Gastroesophageal sphincter (tissue), 4 donors: ENCODE data around the gene CCDC167. TPM values are rescaled to one million over a fixed set of nuclear protein-coding genes. Genes with fewer than 3 reads are reported as not detected.
"Not testable (repeated sequence)": the region's sequence is repeated elsewhere in the genome, so short reads cannot be mapped to it uniquely, and the experiment has no call there.

Experiments
- ATAC-seq: fragments of 150-250 bp; one replicate; pipeline ENCODE4 v1.9.1; 2016; ENCODE audit warnings: mild to moderate bottlenecking, moderate library complexity
- H3K27ac ChIP-seq, 4 donors: fragments of 200-600 bp; sonication (generic) in 3 of 4; 1 replicate in 3 of 4; 2 replicates in 1 of 4; pipeline ENCODE4 v1.5.1; 2016 to 2019
- H3K27me3 ChIP-seq: fragments of 200-600 bp; sonication (generic); one replicate; pipeline ENCODE4 v1.5.1; 2019
- H3K36me3 ChIP-seq, 2 donors: fragments of 200-600 bp; sonication (generic); one replicate each; pipeline ENCODE4 v1.5.1; 2019; ENCODE audit warnings: control low read depth in 1 of 2
- H3K4me1 ChIP-seq, 3 donors: fragments of 200-600 bp; sonication (generic); 1 replicate in 2 of 3; 2 replicates in 1 of 3; pipeline ENCODE4 v1.5.1; 2016 to 2019; ENCODE audit warnings: control low read depth in 2 of 3
- H3K4me3 ChIP-seq, 2 donors: fragments of 200-600 bp; sonication (generic); one replicate each; pipeline ENCODE4 v1.5.1; 2019; ENCODE audit warnings: mild to moderate bottlenecking in 1 of 2, moderate library complexity in 1 of 2
- H3K9me3 ChIP-seq, 3 donors: fragments of 200-600 bp; sonication (generic); one replicate each; pipeline ENCODE4 v1.5.1; 2017 to 2019; ENCODE audit warnings: control low read depth in 2 of 3
- EP300 ChIP-seq: sonication (generic); formaldehyde crosslinking; IDR thresholded peaks from one replicate; pipeline ENCODE4 v1.6.1; 2017; ENCODE audit warnings: antibody characterized with exemption, mild to moderate bottlenecking
- POLR2A ChIP-seq, 2 donors: fragments of 450-650 bp; IDR thresholded peaks; one replicate each; pipeline ENCODE4 v1.6.1; 2017; ENCODE audit warnings: antibody characterized with exemption in 2 of 2, mild to moderate bottlenecking in 2 of 2, moderate library complexity in 1 of 2
- POLR2AphosphoS5 ChIP-seq: sonication (generic); formaldehyde crosslinking; IDR thresholded peaks from one replicate; pipeline ENCODE4 v1.6.1; 2017; ENCODE audit warnings: antibody characterized with exemption
- WGBS, 2 donors: methylation state at CpG; one replicate each; pipeline ENCODE4 v1.1.5; 2018; ENCODE audit warnings: low coverage in 1 of 2; 5-methylcytosine and 5-hydroxymethylcytosine counted together
- total RNA-seq, 4 donors: library from RNA; depleted of rRNA; stranded (reverse); fragments of >200 nt; gene quantifications; one replicate each; pipeline ENCODE4 v1.1.0, GENCODE V29; 2016
- TF ChIP-seq, protein P1 (sequence below), 4 experiments: fragments of 200-600 bp in 2 of 4; fragments of 450-650 bp in 2 of 4; sonication (generic) in 1 of 4; IDR thresholded peaks; one replicate each; pipeline ENCODE4 v1.5.1; 2017 to 2019; ENCODE audit warnings: antibody characterized with exemption in 4 of 4, mild to moderate bottlenecking in 2 of 4, moderate library complexity in 2 of 4

The CCDC167 gene
- total RNA-seq, 4 donors from 2014 or later, result 10.6 to 16.2 (median 14.3) TPM

DNA sequence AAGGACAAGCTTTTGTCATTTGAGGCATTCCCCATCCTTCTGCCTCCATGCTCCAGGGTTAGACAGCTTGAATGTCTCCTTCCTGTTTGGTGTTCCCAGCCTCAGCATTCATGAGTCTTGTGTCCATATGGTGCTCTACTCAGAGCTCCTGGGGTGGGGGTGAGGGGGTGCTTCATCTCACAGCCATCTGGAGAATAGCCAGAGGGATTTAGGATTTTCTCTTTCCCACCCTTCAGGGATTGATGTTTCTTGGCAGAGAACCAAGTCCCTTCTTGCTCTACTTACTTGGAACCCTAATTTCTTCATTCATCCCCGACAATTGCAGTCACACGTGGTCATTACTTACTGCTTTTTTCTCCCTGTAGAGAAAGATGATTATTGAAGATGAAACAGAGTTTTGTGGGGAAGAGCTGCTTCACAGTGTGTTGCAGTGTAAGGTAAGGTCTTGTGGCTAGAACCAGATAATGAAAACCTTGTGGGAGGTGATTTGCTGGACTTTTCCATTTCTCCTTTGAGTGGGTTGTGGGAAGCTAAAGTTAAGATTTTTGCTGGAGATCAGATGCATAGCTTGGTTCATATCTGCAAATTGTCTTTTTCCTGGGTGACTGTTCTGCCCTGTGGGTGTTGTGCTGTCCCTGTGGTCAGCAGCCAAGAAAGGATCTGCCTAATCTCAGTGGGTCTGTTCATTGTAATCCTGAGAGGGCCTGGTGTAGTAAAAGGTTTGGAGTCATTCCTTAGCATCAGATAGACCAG lies 48.1 kb downstream of the CCDC167 start:
- peaks cover 0 to 100% of the 10 kb centered on the region in 2 donors for H3K36me3 ChIP-seq
- no peak overlapping the region for H3K4me3 ChIP-seq
- no peak overlapping the region for H3K27ac ChIP-seq
- H3K9me3 ChIP-seq, result no peaks in the 10 kb centered on the region
- peaks cover 0 to 21% (median 0%) of the 10 kb centered on the region in 3 donors for H3K4me1 ChIP-seq
- 15% methylated on average over 2 of the region's 2 CpGs; no CpG with 5 or more reads in 1 of the 2 donors for WGBS, 2 donors
- TF ChIP-seq POLR2A (IDR thresholded peaks at IDR 0.05) (no peak), EP300 (no peak), POLR2AphosphoS5 (no peak)
- TF ChIP-seq, protein P1, sequence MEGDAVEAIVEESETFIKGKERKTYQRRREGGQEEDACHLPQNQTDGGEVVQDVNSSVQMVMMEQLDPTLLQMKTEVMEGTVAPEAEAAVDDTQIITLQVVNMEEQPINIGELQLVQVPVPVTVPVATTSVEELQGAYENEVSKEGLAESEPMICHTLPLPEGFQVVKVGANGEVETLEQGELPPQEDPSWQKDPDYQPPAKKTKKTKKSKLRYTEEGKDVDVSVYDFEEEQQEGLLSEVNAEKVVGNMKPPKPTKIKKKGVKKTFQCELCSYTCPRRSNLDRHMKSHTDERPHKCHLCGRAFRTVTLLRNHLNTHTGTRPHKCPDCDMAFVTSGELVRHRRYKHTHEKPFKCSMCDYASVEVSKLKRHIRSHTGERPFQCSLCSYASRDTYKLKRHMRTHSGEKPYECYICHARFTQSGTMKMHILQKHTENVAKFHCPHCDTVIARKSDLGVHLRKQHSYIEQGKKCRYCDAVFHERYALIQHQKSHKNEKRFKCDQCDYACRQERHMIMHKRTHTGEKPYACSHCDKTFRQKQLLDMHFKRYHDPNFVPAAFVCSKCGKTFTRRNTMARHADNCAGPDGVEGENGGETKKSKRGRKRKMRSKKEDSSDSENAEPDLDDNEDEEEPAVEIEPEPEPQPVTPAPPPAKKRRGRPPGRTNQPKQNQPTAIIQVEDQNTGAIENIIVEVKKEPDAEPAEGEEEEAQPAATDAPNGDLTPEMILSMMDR (IDR thresholded peaks at IDR 0.05), result no peak
- no peak for ATAC-seq
- H3K27me3 ChIP-seq, result no peaks in the 10 kb centered on the region

DNA sequence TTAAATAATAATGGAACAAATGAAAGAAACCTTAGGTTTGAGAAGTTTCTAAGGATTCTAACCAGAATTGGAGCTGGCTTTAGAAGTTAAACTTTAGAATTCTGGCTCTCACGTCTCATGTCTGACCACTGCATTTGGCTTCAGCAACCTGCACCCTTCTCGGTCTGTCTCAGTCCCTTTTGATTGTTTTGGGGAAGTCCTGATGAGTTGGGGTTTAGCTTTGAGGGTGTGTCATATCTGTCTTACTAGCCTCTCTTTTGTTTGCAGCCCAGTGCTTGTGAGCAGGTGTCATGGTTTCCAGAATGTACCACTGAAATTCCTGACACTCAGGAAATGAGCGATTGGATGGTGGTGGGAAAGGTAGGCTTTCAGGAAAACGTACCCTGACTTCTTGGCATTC lies 49.7 kb downstream of the CCDC167 start:
- Histone ChIP-seq H3K27me3 (no peaks in the 10 kb centered on the region), H3K36me3 (peaks cover 0 to 100% of the 10 kb centered on the region in 2 donors), H3K27ac (no peak overlapping the region), H3K9me3 (no peaks in the 10 kb centered on the region), H3K4me3 (no peak overlapping the region), H3K4me1 (peaks cover 0 to 14% (median 0%) of the 10 kb centered on the region in 3 donors)
- 80 to 83% methylated on average over 4 of the region's 4 CpGs for WGBS, 2 donors
- no peak for TF ChIP-seq EP300
- TF ChIP-seq, protein P1 (IDR thresholded peaks at IDR 0.05), result no peak
- no peak for TF ChIP-seq POLR2A (IDR thresholded peaks at IDR 0.05)
- no peak for TF ChIP-seq POLR2AphosphoS5
- ATAC-seq, result no peak

DNA sequence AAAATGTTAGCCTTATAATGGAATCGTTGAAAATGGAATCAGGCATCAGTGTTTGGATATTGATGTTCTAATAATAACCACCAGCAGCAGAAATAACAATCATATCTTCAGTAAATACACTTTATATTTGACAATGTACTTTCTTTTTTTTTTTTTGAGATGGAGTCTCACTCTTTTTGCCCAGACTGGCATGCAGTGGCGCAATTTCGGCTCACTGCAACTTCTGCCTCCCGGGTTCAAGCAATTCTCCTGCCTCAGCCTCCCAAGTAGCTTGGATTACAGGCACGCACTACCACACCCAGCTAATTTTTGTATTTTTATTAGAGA lies 56.5 kb downstream of the CCDC167 start:
- H3K9me3 ChIP-seq, ATAC-seq, H3K27me3 ChIP-seq: not testable (repeated sequence)
- WGBS, 2 donors, result 74 to 83% methylated on average over 5 of the region's 5 CpGs
- Histone ChIP-seq H3K4me3 (peak overlapping the region; percentile 16 to 29), H3K36me3 (peaks cover 0 to 78% of the 10 kb centered on the region in 2 donors), H3K4me1 (peaks cover 0 to 30% (median 0%) of the 10 kb centered on the region in 3 donors), H3K27ac (peak overlapping the region in 3 of 4 donors; percentile 62 to 70 (median 69))

DNA sequence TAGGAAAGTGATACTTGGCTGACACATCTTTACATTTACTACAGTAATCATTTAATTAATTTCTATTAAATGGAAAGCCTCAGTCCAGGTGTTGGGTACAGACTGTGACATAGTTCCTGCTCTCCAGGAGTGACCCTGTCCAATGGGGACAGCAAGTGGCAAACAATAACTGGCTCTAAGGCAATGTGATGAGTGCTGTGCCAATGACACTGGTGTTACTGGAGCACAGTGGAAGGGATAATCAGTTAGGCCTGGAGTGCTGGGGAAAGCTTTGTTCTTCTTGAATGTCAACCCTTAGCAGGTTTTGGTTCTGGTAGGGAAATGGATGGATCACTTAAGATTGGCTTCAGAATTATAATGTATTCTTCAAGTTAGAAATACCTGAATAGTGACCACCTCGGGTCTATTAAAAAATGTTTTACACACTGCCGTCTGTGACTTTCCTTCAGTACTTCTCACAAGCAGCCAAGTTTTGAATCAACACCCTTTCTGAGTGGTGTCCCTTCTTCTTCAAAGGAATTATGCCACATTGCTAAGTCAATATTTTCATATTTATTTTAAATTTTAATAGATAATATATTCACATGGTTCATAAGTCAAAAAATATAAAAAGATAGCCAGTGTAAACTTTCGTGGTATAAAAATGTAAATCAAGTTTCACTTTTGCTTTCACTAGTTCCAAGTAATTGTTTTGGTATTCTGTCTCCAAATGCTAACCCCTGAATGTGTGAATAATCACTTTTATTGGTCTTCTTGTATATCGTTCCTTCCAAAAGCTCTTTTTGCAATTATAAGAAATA lies 57.1 kb downstream of the CCDC167 start:
- H3K4me1 ChIP-seq, result peaks cover 0 to 32% (median 0%) of the 10 kb centered on the region in 3 donors
- TF ChIP-seq POLR2A (IDR thresholded peaks at IDR 0.05), result no peak
- no peak for TF ChIP-seq POLR2AphosphoS5
- no peak for ATAC-seq
- peaks cover 0 to 78% of the 10 kb centered on the region in 2 donors for H3K36me3 ChIP-seq
- H3K4me3 ChIP-seq, result peak overlapping the region; percentile 16 to 29
- H3K9me3 ChIP-seq, result no peaks in the 10 kb centered on the region
- no peaks in the 10 kb centered on the region for H3K27me3 ChIP-seq
- H3K27ac ChIP-seq, result peak overlapping the region; percentile 62 to 70 (median 68)
- 9 to 13% methylated on average over 4 of the region's 4 CpGs for WGBS, 2 donors

DNA sequence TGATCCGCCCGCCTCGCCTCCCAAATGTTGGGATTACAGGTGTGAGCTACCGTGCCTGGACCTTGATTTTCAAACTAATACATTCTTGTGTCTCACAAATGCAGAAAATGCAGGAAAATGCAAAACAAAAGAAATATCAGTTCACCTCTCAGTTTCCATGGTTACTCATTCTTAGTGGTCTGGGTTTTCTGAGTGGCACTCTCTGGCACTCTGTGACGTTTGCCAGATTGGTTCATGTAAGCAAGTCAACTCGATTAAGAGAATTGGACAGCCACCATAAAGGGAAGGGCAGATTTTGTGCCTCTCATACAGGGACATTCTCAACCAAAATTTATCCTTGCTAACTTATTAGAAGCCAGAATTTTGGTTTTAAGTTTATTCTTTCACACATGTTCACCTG lies 58.0 kb downstream of the CCDC167 start:
- no peak for ATAC-seq
- 80 to 84% methylated on average over 2 to 6 of the region's 6 CpGs for WGBS, 2 donors
- no peaks in the 10 kb centered on the region for H3K9me3 ChIP-seq
- peak overlapping the region in 2 of 4 donors; percentile 27 to 70 for H3K27ac ChIP-seq
- H3K27me3 ChIP-seq, result no peaks in the 10 kb centered on the region
- H3K4me3 ChIP-seq, result no peak overlapping the region
- peaks cover 0 to 32% (median 0%) of the 10 kb centered on the region in 3 donors for H3K4me1 ChIP-seq
- peaks cover 0 to 78% of the 10 kb centered on the region in 2 donors for H3K36me3 ChIP-seq
- TF ChIP-seq EP300 (no peak), POLR2A (IDR thresholded peaks at IDR 0.05) (no peak), POLR2AphosphoS5 (no peak)
- TF ChIP-seq, protein P1 (IDR thresholded peaks at IDR 0.05), result no peak
